Measurements from ENCODE around the gene VSTM4.

Gene VSTM4

GRCh38 chr10:49109669-49110340 lies 5.5 kb downstream of the VSTM4 start:
- DNase-seq (ENCODE audit: extremely low spot score) = no peak
- CTCF ChIA-PET = interaction anchor here (1.9 kb wide), 1 partner anchor 26 kb away, joined by 4 read pairs; no protein-coding TSS in a partner anchor
- TF ChIP-seq CTCF (IDR thresholded peaks at IDR 0.05; ENCODE audit: control extremely low read depth, extremely low read depth, low read depth, missing control alignments) = no peak
- POLR2A ChIA-PET = no interaction called here

- TF ChIP-seq CTCF (IDR thresholded peaks at IDR 0.05; ENCODE audit: control extremely low read depth, extremely low read depth, low read depth, missing control alignments) = no peak
- DNase-seq (ENCODE audit: extremely low spot score) = no peak
- ChIA-PET POLR2A (no interaction called here), CTCF (no interaction called here)
Observed at GRCh38 chr10:49108656-49109055, 6.7 kb downstream of the VSTM4 start.

- no peak for TF ChIP-seq CTCF (IDR thresholded peaks at IDR 0.05; ENCODE audit: control extremely low read depth, extremely low read depth, low read depth, missing control alignments)
- ChIA-PET CTCF (no interaction called here), POLR2A (no interaction called here)
- DNase-seq (ENCODE audit: extremely low spot score) = no peak
Observed at GRCh38 chr10:49107887-49108267, 7.4 kb downstream of the VSTM4 start.

GRCh38 chr10:49107111-49107886 lies 8.0 kb downstream of the VSTM4 start:
- no peak for DNase-seq (ENCODE audit: extremely low spot score)
- ChIA-PET POLR2A (no interaction called here), CTCF (no interaction called here)
- no peak for TF ChIP-seq CTCF (IDR thresholded peaks at IDR 0.05; ENCODE audit: control extremely low read depth, extremely low read depth, low read depth, missing control alignments)

- POLR2A ChIA-PET = no interaction called here
- no peak for TF ChIP-seq CTCF (IDR thresholded peaks at IDR 0.05; ENCODE audit: control extremely low read depth, extremely low read depth, low read depth, missing control alignments)
- DNase-seq (ENCODE audit: extremely low spot score) = no peak
- CTCF ChIA-PET = no interaction called here
Observed at GRCh38 chr10:49106451-49106850, 8.9 kb downstream of the VSTM4 start.

- TF ChIP-seq CTCF (IDR thresholded peaks at IDR 0.05; ENCODE audit: control extremely low read depth, extremely low read depth, low read depth, missing control alignments) = no peak
- POLR2A ChIA-PET = no interaction called here
- CTCF ChIA-PET = no interaction called here
- no peak for DNase-seq (ENCODE audit: extremely low spot score)
Observed at GRCh38 chr10:49105076-49105475, 10.2 kb downstream of the VSTM4 start.

Measured in GM10248 (cell line).